Breast epithelium (tissue), 3 donors: ENCODE data around the gene KMT5C.

Source experiments
- CTCF ChIP-seq, 3 donors: fragments of 450-650 bp; IDR thresholded peaks; one replicate each; pipeline ENCODE4 v1.5.1; 2016 to 2017; ENCODE audit warnings: antibody characterized with exemption in 3 of 3, mild to moderate bottlenecking in 3 of 3, moderate library complexity in 3 of 3
- POLR2A ChIP-seq: fragments of 450-650 bp; IDR thresholded peaks from one replicate; pipeline ENCODE4 v1.6.1; 2016; ENCODE audit warnings: antibody characterized with exemption, mild to moderate bottlenecking, moderate library complexity
- POLR2AphosphoS5 ChIP-seq, 3 donors: sonication (generic); formaldehyde crosslinking; IDR thresholded peaks; one replicate each; pipeline ENCODE4 v1.6.1; 2017; ENCODE audit warnings: antibody characterized with exemption in 3 of 3

DNA sequence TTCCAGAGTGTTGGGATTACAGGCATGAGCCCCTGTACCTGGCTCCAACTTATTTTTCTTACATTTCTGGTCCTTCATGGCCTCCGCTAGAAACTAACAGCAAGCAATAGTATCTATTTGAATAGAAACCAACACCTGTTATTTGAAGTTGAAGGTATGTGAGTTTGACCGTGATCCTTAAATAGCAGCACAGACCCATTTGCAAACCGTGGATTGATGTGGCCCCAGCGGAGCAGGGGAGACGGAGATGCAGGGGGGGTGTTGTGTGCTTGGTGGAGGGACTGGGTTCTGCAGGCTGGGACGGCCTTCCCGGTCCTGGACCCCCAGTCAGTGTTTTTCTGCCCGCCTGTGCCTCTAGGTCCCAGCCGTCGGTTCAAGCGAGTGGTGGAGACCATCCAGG lies 31.4 kb upstream of the KMT5C start:
- no peak for TF ChIP-seq CTCF (IDR thresholded peaks at IDR 0.05)
- TF ChIP-seq POLR2A = no peak
- no peak for TF ChIP-seq POLR2AphosphoS5 (IDR thresholded peaks at IDR 0.05)
